Measurements from ENCODE around the gene PHF21A.

PHF21A gene

GRCh38 chr11:46121301-46121723 lies at the start of gene PHF21A:
Gene PHF21A (minus strand): TSS chr11:46121454. CDS start chr11:46084219, 37,235 bp downstream.
- peak; percentile 89 for DNase-seq

GRCh38 chr11:46170797-46171196 lies 49.5 kb upstream of the PHF21A start:
- DNase-seq = no peak

GRCh38 chr11:46162700-46163099 lies 41.4 kb upstream of the PHF21A start:
- DNase-seq = no peak

- no peak for DNase-seq
Measured at GRCh38 chr11:46161201-46161600, 39.9 kb upstream of the PHF21A start.

GRCh38 chr11:46160100-46160499 lies 38.8 kb upstream of the PHF21A start:
- no peak for DNase-seq

GRCh38 chr11:46159680-46160079 lies 38.4 kb upstream of the PHF21A start:
- no peak for DNase-seq

- DNase-seq = no peak
Measured at GRCh38 chr11:46149826-46150225, 28.6 kb upstream of the PHF21A start.

GRCh38 chr11:46149342-46149741 lies 28.1 kb upstream of the PHF21A start:
- peak; percentile 47 for DNase-seq

- no peak for DNase-seq
Measured at GRCh38 chr11:46144741-46145140, 23.5 kb upstream of the PHF21A start.

- peak; percentile 55 for DNase-seq
Measured at GRCh38 chr11:46143049-46143806, 22.0 kb upstream of the PHF21A start.

GRCh38 chr11:46142561-46142960 lies 21.3 kb upstream of the PHF21A start:
- peak; percentile 55 for DNase-seq

- DNase-seq = no peak
Measured at GRCh38 chr11:46141597-46141996, 20.3 kb upstream of the PHF21A start.

GRCh38 chr11:46134540-46134939 lies 13.3 kb upstream of the PHF21A start:
- DNase-seq = no peak

GRCh38 chr11:46134061-46134460 lies 12.8 kb upstream of the PHF21A start:
- no peak for DNase-seq

GRCh38 chr11:46133119-46133518 lies 11.9 kb upstream of the PHF21A start:
- no peak for DNase-seq

- DNase-seq = no peak
Measured at GRCh38 chr11:46130286-46130940, 9.2 kb upstream of the PHF21A start.

- no peak for DNase-seq
Measured at GRCh38 chr11:46129133-46129532, 7.9 kb upstream of the PHF21A start.

GRCh38 chr11:46127150-46127638 lies 5.9 kb upstream of the PHF21A start:
- DNase-seq = peak; percentile 40

- DNase-seq = no peak
Measured at GRCh38 chr11:46125284-46125683, 4.0 kb upstream of the PHF21A start.

GRCh38 chr11:46122945-46123715 lies 1.9 kb upstream of the PHF21A start:
- DNase-seq = no peak

GRCh38 chr11:46121724-46122477 lies 647 bp upstream of the PHF21A start:
- peak; percentile 89 for DNase-seq
